HEK293T (cell line): ENCODE measurements around the gene RRP15.

Source experiments
- ARNT ChIP-seq: fragments of 450-650 bp; IDR thresholded peaks from 2 replicates; pipeline ENCODE4 v1.6.1; 2017; ENCODE audit warnings: mild to moderate bottlenecking
- BHLHE40 ChIP-seq: fragments of 450-650 bp; IDR thresholded peaks from 2 replicates; pipeline ENCODE4 v1.6.1; 2016; ENCODE audit warnings: mild to moderate bottlenecking, moderate library complexity, borderline replicate concordance
- FOXA1 ChIP-seq: fragments of 450-650 bp; IDR thresholded peaks from 2 replicates; pipeline ENCODE4 v1.6.1; 2016; ENCODE audit warnings: mild to moderate bottlenecking
- FOXK2 ChIP-seq: fragments of 450-650 bp; IDR thresholded peaks from 2 replicates; pipeline ENCODE4 v1.6.1; 2016; ENCODE audit warnings: mild to moderate bottlenecking
- PKNOX1 ChIP-seq: fragments of 450-650 bp; IDR thresholded peaks from 2 replicates; pipeline ENCODE4 v1.6.1; 2016
- SP1 ChIP-seq: fragments of 450-650 bp; IDR thresholded peaks from 2 replicates; pipeline ENCODE4 v1.6.1; 2017

- TF ChIP-seq BHLHE40 (no peak), FOXK2 (no peak), SP1 (no peak), FOXA1 (no peak), ARNT (no peak), PKNOX1 (no peak)
Observed at GRCh38 chr1:218382261-218382660, 97.2 kb downstream of the RRP15 start.
